Measurements from ENCODE around the gene EIF4H. TPM values are rescaled to one million over a fixed set of nuclear protein-coding genes. Genes with fewer than 3 reads are reported as not detected.
A peak's percentile ranks its signal among the peaks of the same experiment; 100 is the strongest.
"Not testable (repeated sequence)": the region's sequence is repeated elsewhere in the genome, so short reads cannot be mapped to it uniquely, and the experiment has no call there.

EIF4H gene
- total RNA-seq, 1 donor from 2014 or later, result 214 TPM

GRCh38 chr7:74164985-74165456 lies 9.1 kb upstream of the EIF4H start:
- H2AFZ ChIP-seq (replicated peaks), result no peak overlapping the region
- no peak overlapping the region for H3K27ac Mint-ChIP-seq
- no peak for TF ChIP-seq EZH2phosphoT487 (IDR thresholded peaks at IDR 0.05)
- TF ChIP-seq EZH2 (IDR thresholded peaks at IDR 0.05), result no peak
- peak; percentile 58 for TF ChIP-seq CTCF (IDR thresholded peaks at IDR 0.05)

GRCh38 chr7:74165867-74166593 lies 8.1 kb upstream of the EIF4H start:
- Mint-ChIP-seq H3K9me3 (no peaks in the 10 kb centered on the region), H3K36me3 (peaks cover 3% of the 10 kb centered on the region), H3K27ac (no peak overlapping the region), H3K27me3 (ENCODE audit: insufficient read depth, low read depth) (no peaks in the 10 kb centered on the region), H3K4me3 (no peak overlapping the region), H3K4me1 (no peaks in the 10 kb centered on the region)
- TF ChIP-seq CTCF (IDR thresholded peaks at IDR 0.05) (no peak), EZH2 (IDR thresholded peaks at IDR 0.05) (no peak), EZH2phosphoT487 (IDR thresholded peaks at IDR 0.05) (no peak)
- Histone ChIP-seq H3K36me3 (no peaks in the 10 kb centered on the region), H2AFZ (replicated peaks) (no peak overlapping the region), H3K27ac (no peak overlapping the region), H3F3A (ENCODE audit: low read depth) (no peaks in the 10 kb centered on the region), H3K9me3 (ENCODE audit: low read depth) (no peaks in the 10 kb centered on the region), H3K4me2 (no peak overlapping the region), H3K4me1 (no peaks in the 10 kb centered on the region), H3K27me3 (no peaks in the 10 kb centered on the region), H3K4me3 (no peak overlapping the region), H3K9ac (no peak overlapping the region), H4K20me1 (ENCODE audit: low read depth) (no peaks in the 10 kb centered on the region), H3K79me2 (ENCODE audit: low read depth) (no peaks in the 10 kb centered on the region)
- DNase-seq (ENCODE audit: low spot score), result no peak

More at GRCh38 chr7:74164985-74165456, 9.1 kb upstream of the EIF4H start:
- no peak overlapping the region for H3K27ac ChIP-seq
- H3K9ac ChIP-seq, result no peak overlapping the region
- no peaks in the 10 kb centered on the region for H3F3A ChIP-seq (ENCODE audit: low read depth)
- Mint-ChIP-seq H3K27me3 (ENCODE audit: insufficient read depth, low read depth) (no peaks in the 10 kb centered on the region), H3K9me3 (no peaks in the 10 kb centered on the region), H3K4me1 (no peaks in the 10 kb centered on the region), H3K4me3 (no peak overlapping the region), H3K36me3 (peaks cover 3% of the 10 kb centered on the region)
- no peak overlapping the region for H3K4me3 ChIP-seq
- H3K27me3 ChIP-seq, result no peaks in the 10 kb centered on the region
- peak; percentile 23 for DNase-seq (ENCODE audit: low spot score)
- H3K36me3 ChIP-seq, result no peaks in the 10 kb centered on the region
- no peak overlapping the region for H3K4me2 ChIP-seq
- H3K9me3 ChIP-seq (ENCODE audit: low read depth), result no peaks in the 10 kb centered on the region
- no peaks in the 10 kb centered on the region for H3K4me1 ChIP-seq
- no peaks in the 10 kb centered on the region for H4K20me1 ChIP-seq (ENCODE audit: low read depth)
- H3K79me2 ChIP-seq (ENCODE audit: low read depth), result no peaks in the 10 kb centered on the region

- H3K4me1 Mint-ChIP-seq; H3K36me3 ChIP-seq; H3K36me3 Mint-ChIP-seq; H3K27me3 ChIP-seq; H3K27ac Mint-ChIP-seq; H3K9ac ChIP-seq; H3K4me1 ChIP-seq; H3K9me3 ChIP-seq (ENCODE audit: low read depth); H3K4me3 Mint-ChIP-seq; H3K9me3 Mint-ChIP-seq; H3K27me3 Mint-ChIP-seq (ENCODE audit: insufficient read depth, low read depth); H4K20me1 ChIP-seq (ENCODE audit: low read depth); DNase-seq (ENCODE audit: low spot score); H3K27ac ChIP-seq; H2AFZ ChIP-seq (replicated peaks); H3K79me2 ChIP-seq (ENCODE audit: low read depth); H3K4me2 ChIP-seq; H3F3A ChIP-seq (ENCODE audit: low read depth); H3K4me3 ChIP-seq: not testable (repeated sequence)
Measured at GRCh38 chr7:74167324-74167723, 6.8 kb upstream of the EIF4H start.

GRCh38 chr7:74173074-74173473 lies 1.1 kb upstream of the EIF4H start:
- peaks cover 54% of the 10 kb centered on the region for H3K79me2 ChIP-seq (ENCODE audit: low read depth)

More at GRCh38 chr7:74173074-74173473, 1.1 kb upstream of the EIF4H start:
- no peak for DNase-seq (ENCODE audit: low spot score)
- Histone ChIP-seq H3K4me2 (peak overlapping the region; percentile 95), H2AFZ (replicated peaks) (no peak overlapping the region), H3K9ac (no peak overlapping the region), H3F3A (ENCODE audit: low read depth) (peaks cover 9% of the 10 kb centered on the region), H3K4me1 (peaks cover 21% of the 10 kb centered on the region), H3K9me3 (ENCODE audit: low read depth) (no peaks in the 10 kb centered on the region), H3K4me3 (peak overlapping the region; percentile 97), H3K27ac (no peak overlapping the region), H4K20me1 (ENCODE audit: low read depth) (peaks cover 36% of the 10 kb centered on the region), H3K36me3 (peaks cover 15% of the 10 kb centered on the region), H3K27me3 (no peaks in the 10 kb centered on the region)
- H3K36me3 Mint-ChIP-seq, result peaks cover 8% of the 10 kb centered on the region
- peaks cover 33% of the 10 kb centered on the region for H3K4me1 Mint-ChIP-seq
- H3K9me3 Mint-ChIP-seq, result no peaks in the 10 kb centered on the region
- TF ChIP-seq CTCF (IDR thresholded peaks at IDR 0.05) (no peak), EZH2phosphoT487 (IDR thresholded peaks at IDR 0.05) (no peak), EZH2 (IDR thresholded peaks at IDR 0.05) (no peak)
- H3K27me3 Mint-ChIP-seq (ENCODE audit: insufficient read depth, low read depth), result no peaks in the 10 kb centered on the region
- H3K27ac Mint-ChIP-seq, result peak overlapping the region; percentile 87
- peak overlapping the region; percentile 89 for H3K4me3 Mint-ChIP-seq
